GM21825 (cell line): ENCODE results near the gene CLCN1.

ENCODE experiments used
- ATAC-seq: cut with Tn5 transposase; IDR thresholded peaks from one replicate; pipeline ENCODE4 v1.9.1; 2021; ENCODE audit warnings: mild to moderate bottlenecking, moderate library complexity; ENCODE audit not compliant: unreplicated experiment

Gene CLCN1

DNA sequence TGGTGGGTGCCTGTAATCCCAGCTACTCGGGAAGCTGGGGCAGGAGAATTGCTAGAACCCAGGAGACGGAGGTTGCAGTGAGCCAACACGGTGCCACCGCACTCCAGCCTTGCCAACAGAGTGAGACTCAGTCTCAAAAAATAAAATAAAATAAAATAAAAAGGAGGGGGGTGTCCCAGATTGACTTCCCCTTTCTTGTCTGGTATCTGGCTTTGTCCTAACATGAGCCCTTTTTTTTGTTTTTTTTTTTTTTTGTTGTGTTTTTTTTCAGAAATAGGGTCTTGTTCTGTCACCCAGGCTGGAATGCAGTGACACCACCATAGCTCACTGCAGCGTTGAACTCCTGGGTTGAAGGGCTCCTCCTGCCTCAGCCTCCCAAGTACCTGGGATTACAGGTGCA is 23.0 kb upstream of the CLCN1 start:
- no peak for ATAC-seq

DNA sequence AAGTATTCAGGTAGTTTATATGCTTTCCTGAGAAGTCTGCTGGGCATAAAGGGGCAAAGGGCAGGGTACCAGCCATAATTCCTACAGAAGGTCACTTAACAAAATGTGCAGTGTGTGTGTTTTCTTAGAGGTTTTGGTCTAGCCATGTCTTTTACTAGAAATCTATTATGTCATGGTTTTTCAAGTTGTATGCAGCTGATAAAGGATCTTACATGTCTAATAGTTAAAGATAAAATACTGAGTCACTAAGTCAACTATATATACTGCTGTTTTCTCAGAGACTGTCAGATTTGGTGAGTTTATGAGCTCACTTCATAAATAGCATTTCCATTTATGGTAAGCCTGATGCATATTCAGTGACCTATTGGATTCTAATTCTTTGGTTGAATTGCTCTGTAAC is 20.0 kb upstream of the CLCN1 start:
- no peak for ATAC-seq

DNA sequence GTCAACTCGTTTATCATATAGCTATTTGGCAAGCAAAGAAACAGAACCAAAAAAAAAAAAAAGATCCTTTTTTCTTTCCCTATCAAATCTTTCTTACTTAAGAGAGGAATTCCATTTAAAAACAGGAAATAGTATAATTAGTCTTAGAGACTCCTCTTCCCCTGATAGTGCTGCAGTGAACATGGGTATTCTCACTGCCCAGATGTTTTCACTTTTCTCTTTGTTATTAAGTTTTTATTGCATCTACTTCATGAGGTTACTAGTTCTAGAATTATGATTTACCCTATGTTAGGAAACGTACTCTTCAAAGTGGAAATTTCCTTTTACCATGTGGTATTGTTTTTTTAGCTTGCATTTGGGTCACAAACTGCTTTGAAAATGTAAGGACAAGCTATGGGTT is 19.2 kb upstream of the CLCN1 start:
- ATAC-seq: no peak

DNA sequence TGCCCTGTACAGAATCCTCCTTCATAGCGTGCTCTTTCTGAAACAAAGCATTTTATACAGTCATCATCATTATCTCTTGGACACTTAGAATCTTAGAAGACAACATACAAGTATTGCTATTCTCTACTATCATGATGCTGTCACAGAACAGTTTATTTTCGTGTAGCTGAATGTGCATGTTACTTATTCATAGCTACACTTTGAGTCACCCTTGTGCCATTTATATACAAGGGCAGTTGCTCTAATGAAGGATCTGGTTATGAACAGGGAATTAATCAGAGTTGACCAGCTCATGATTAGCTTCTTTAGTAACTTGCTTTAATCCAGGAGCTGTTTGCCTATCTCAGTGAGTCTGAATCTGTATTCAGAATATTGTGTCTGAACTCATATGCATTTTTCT is 16.6 kb upstream of the CLCN1 start:
- ATAC-seq: no peak

DNA sequence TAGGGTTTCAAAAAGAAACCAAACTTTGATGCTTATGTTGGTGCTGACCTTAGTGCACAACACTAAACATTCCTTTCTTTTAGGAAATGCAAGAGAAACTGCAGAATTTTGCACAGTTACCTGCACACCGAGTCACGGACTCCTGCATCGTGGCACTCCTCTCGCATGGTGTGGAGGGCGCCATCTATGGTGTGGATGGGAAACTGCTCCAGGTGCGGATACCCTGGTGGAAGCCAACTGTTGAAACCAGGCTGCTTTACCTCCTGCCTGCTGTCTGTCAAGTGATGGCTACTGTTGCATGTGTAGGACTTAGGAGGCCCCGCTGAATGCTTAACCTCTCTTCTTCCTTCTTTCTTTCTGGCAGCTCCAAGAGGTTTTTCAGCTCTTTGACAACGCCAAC is 16.1 kb upstream of the CLCN1 start:
- ATAC-seq: no peak

DNA sequence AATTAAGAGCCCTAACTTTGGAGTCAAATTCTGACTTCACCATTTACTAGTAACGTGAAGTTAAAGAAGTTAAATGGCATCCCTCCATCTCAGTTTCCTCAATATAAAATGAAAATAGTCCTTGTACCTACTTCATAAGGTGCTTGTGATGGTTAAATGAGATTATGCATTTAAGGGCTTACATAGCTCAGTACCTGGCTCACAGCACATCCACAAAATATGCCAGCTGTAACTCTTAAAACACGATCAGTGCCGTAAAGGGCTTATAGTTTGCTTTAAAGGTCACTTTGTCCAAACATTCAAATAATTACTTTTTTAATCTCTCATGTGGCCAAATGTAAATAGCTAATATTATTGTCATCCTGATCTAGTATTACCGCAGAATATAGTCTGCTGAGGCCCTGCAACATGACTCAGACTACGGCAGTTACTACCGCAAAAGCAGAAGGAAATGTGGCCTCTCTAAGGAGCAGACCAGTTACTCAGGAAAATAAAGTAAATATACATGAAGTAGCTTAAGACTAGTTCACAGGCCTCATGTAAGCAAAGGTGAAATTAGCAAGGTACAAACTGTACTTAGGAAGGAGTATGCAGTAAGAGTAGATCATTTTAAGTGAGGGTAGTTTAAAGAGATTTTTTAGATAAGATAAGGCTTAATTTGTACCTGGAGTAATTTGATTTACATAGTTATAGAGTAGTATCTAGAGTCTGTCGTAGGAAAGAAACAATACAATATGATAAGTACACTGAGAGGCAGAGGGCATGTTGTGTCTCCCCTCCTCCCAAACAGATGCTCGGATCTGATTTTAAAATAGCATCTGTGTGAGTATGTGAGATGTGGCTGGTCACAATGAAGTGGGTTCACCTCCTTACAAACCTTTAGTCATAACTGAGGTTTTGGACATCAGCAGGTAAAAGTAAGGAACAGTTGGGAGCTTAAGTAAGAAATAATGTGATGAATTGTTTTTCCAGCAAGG is 14.7 kb upstream of the CLCN1 start:
- ATAC-seq: no peak

DNA sequence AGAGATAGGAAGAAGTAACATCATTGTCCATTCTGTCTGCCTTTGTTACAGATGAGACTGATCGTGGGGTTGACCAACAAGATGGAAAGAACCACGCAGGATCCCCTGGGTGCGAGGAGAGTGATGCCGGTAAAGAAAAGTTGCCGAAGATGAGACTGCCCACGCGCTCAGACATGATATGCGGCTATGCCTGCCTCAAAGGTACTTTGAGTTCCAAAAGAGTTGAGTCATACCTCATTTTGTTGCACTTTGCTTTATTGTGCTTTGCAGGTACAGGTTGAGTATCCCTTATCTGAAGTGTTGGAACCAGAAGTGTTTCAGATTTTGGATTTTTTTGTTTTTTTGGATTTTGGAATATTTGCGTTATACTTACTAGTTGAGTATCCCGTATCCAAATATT is 12.2 kb upstream of the CLCN1 start:
- no peak for ATAC-seq

DNA sequence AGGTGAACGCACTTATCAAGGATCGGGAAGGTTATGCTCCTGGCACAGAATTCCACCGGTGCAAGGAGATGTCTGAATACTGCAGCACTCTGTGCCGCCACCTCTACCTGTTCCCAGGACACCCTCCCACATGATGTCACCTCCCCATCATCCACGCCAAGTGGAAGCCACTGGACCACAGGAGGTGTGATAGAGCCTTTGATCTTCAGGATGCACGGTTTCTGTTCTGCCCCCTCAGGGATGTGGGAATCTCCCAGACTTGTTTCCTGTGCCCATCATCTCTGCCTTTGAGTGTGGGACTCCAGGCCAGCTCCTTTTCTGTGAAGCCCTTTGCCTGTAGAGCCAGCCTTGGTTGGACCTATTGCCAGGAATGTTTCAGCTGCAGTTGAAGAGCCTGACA is 11.0 kb upstream of the CLCN1 start:
- ATAC-seq: no peak

DNA sequence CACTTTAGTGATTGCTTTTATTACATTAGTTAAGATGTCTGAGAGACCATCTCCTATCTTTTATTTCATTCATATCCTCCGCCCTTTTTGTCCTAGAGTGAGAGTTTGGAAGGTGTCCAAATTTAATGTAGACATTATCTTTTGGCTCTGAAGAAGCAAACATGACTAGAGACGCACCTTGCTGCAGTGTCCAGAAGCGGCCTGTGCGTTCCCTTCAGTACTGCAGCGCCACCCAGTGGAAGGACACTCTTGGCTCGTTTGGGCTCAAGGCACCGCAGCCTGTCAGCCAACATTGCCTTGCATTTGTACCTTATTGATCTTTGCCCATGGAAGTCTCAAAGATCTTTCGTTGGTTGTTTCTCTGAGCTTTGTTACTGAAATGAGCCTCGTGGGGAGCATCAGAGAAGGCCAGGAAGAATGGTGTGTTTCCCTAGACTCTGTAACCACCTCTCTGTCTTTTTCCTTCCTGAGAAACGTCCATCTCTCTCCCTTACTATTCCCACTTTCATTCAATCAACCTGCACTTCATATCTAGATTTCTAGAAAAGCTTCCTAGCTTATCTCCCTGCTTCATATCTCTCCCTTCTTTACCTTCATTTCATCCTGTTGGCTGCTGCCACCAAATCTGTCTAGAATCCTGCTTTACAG is 10.4 kb upstream of the CLCN1 start:
- no peak for ATAC-seq

DNA sequence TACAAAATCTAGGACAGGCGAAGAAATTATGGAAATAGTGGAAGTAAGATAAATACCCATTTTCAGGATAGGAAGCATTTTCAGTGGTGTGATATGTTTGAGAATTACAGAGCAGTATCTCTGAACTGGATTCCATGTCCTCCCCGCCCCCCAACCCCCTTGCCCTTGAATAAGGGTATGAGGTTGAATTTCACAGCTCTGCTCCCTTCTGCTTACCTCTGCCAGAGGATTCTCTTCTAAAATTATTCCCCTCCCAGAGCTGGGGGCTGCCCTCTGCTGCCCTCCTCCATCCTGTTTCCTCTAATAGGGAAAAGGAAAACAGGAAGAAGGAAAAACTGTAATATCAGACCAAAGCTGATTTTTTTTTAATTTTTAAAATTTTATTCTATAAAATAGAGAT is 7.3 kb upstream of the CLCN1 start:
- no peak for ATAC-seq

DNA sequence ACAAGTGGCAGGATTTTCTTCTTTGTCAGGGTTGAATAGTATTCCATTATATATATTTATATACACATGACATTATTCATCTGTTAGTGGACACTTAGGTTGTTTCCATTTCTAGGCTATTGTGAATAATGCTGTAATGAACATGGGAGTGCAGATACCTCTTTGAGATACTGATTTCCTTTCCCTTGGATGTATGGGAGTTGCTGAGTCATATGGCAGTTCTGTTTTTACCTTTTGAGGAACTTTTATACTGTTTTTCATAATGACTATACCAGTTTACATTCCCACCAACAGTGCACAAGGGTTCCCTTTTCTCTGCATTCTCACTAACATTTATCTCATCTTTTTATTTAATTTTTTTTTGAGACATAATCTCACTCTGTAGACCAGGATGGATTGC is 1.8 kb upstream of the CLCN1 start:
- ATAC-seq: no peak

DNA sequence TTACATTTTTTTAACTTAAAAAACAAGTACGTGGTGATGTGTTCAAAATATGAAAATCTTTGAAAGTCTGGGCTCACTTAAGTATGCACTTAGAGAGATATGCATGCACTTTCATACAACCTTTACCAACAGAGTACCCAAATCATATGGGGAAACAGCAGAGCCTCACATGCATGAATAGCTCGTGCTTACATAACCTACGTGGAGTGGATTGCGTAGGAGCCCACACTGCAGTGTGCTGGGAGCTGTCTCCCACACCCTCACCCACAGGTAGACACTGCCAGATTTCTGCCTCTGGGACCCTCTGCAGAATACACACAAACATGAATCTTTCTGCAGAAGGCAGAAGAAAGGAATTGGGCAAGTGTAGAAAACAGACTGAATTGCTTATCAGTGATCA is 581 bp downstream of the CLCN1 start:
- no peak for ATAC-seq

DNA sequence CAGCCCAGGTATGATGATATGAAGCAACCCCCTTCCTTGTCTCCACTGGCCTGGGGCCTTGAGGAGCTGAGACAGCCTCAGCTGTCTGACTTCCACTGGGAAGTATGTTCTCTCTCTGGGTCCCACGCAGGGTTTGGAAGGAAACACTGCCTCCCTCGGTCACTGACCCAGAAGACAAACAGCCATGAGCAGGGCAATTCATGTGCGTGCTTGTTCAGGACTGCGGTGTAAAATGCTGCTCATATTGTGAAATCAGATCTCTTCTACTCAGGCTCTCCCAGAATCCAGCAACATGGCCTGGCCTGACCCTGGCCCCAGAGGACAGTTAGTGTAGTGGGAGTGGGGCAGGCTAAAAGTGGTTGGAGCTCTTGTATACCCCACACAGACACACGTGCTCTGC is 2.8 kb downstream of the CLCN1 start:
- no peak for ATAC-seq

DNA sequence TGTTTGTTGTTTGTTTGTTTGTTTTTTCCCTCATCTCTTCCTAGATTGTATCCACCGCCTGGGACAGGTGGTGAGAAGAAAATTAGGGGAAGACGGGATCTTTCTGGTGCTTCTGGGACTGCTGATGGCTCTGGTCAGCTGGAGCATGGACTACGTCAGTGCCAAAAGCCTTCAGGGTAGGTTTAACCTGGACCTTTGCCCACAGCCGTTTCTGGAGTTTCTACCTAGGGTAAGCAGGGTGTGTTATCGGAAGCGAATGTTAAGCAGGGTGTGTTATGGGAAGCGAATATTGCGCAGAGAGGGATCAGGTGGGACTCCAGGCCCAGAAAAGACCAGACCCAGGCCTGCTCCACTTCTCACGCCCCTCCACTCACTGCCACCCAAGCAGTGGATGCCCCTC is 4.7 kb downstream of the CLCN1 start:
- ATAC-seq: no peak

DNA sequence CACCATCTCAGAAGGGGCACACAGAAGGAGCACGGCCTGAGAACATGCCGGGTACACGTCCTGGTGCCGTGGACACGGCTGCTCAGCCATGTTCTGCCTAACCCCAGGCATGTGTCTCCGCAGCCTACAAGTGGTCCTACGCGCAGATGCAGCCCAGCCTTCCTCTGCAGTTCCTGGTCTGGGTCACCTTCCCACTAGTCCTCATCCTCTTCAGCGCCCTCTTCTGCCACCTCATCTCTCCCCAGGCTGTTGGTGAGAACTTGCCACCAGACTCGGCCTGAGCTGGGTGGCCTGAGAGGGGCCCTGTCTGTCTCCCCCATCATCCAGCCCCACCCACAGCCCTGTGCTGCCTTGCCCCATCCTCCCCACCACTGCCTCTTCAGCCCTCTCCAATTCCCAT is 5.3 kb downstream of the CLCN1 start:
- no peak for ATAC-seq

DNA sequence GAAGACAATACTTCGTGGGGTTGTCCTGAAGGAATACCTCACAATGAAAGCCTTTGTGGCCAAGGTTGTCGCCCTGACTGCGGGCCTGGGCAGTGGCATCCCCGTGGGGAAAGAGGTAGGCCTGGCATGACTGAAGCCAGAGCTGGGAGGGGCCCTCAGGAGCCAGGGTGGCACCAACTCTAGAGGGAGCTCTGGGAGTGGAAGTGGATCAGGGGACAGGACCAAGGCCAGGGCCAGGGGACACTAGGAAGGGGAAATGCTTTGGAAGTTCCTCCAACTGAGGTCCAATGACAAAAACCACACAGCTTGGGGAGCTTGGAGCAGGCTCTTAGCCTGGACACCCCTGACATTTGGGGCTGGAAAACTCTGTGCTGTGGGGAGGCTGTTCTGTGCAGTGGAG is 5.8 kb downstream of the CLCN1 start:
- no peak for ATAC-seq

DNA sequence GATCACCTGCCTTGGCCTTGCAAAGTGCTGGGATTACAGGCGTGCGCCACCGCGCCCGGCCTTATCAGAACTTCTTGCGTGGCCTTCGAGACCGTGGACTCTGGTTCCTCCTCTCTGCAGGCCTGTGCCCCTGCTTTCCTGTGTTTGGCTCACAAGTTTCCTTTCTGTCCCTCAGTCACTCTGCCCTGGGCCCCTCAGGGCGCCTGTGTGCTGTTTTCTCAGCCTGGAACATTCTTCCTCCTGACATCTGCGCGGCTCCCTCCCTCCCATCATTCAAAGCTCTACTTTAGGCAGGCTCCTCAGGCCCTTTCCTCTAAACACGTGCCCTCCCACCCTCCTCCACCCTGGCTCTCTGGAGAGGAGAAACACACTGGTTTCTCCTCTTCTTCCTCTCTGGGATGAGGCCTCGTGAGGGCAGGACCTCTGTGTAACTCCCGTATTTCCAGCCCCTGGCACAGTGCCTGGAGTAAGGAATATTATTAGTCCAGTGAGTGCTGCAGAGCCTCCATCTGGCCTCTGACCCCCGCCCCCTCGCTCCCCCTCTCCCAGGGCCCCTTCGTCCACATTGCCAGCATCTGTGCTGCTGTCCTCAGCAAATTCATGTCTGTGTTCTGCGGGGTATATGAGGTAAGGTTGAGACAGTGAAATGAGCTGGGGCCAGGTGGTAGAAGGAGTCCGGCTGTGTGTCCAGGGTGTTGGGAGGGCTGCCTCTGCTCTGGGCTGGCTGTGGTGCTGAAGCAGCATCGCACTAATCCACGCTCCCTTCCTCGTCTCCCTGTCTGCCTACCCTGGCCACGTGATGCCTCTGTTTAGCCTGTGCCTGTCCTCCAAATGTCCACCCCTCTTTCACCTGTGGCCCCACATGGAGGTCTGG is 7.1 kb downstream of the CLCN1 start:
- ATAC-seq: no peak

DNA sequence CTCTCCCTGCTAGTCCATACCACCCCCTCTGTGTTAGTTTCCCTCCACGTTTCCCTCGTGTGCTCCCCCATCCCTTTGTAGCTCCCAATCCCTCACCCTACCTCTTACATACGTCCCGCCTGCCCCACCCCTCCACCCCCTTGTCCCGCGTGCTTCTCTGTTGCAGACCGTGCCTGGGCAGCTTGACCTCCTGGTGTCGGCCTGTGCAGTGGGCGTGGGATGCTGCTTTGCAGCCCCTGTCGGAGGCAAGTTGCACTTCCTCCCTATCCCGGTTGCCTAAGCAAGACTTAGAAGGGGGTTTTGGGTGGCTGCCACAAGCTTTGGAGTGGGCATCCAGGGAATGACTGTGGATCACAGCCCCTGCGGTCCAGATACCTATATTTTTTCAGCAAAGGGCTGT is 7.7 kb downstream of the CLCN1 start:
- no peak for ATAC-seq

DNA sequence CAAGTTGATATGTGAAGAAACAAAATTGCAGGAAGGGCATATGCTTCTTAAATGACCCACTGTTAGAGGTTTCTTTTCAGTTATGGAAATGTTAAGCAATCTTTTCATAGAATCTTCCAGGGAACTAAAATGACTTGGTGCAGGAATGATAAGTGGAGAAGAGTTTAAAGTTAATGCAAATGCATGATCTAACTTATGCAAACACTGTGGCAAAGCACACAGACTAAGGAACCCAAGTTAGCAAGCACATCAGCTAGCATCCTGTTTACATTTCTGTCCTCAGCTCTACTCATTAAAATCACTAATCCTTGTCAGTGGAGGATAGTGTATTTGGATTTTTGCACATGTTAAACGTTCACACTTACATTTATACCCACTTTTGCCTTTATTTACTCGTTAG is 9.3 kb downstream of the CLCN1 start:
- ATAC-seq: peak; percentile 77

DNA sequence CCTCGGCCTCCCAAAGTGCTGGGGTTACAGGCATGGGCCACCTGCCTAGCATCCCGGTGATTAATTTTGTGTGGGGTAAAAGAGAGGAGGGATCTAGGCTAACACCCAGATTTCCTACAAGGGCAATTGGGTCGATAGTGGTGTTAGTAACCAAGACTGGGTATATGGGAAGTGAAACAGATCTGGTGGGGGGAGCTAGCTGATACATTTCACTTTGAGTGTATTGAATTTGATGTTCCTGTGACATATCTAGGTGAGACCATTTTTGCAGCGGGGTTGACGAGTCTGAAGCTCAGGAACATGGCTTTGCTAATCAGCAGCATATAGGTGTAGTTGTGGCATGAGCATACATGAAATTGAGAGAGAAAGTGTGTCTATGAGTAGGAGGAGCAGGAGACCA is 12.0 kb downstream of the CLCN1 start:
- no peak for ATAC-seq

DNA sequence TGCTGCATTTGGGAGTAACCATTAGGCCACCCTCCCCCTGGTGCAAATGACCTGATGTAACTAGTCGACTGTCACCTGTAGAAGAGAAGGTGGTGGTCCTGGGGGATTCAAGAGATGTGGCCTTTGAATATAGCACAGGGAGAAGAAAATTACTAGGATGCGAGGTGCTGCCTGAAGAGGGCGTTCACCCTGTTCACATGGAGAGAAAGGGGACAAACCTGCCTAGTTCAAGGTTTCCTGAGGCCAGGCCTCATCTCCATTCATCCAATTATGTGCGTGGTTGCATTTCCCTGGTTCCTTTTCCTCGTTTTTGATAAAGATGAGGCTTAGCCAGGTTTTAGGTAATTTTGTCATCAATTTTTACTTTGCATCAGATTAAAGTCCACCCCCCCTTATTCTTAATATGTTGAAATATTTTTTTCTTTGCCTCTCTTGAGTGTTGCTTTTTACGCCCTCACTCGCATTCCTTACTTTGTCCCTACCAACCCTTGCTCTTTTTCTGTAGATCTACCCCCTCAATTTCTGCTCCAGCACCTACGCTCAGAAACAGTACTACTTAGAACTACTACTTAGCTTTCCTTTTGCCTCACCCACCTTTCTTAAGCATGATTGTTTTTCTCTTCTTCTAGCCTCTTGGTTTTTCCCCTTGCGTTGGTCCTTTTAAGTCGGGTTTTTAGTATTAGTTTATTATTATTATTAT is 13.7 kb downstream of the CLCN1 start:
- ATAC-seq: no peak
